GM19468 (cell line): ENCODE data around the gene CST1.
"Not testable (repeated sequence)": the region's sequence is repeated elsewhere in the genome, so short reads cannot be mapped to it uniquely, and the experiment has no call there.

Source experiments
- ATAC-seq: cut with Tn5 transposase; IDR thresholded peaks from one replicate; pipeline ENCODE4 v1.9.1; 2021; ENCODE audit warnings: mild to moderate bottlenecking, moderate library complexity, moderate number of reproducible peaks; ENCODE audit not compliant: unreplicated experiment; ENCODE audit errors: extremely low read depth

The CST1 gene

DNA sequence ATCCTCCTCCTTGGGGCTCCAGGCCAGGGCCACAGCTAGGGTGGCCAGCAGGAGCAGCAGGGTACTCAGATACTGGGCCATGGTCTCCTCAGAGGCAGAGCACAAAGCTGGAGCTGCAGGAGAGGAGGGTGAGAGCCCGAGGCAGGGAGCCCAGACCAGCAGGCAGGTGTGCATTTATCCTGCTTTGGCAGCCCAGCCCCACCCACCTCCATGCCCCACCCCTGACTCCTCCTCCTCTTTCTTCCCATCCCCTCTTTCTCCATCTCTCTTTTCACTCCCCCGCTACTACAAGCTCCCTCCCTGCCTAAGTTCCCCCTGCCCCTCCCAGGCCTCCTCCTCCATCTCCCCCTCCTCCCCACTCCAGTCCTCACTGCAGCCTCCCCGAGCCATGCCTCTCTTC is at the start of gene CST1:
TSS of gene CST1 (minus strand) at position 150 of the 400 bp plus-strand sequence. CDS start at position 81, 69 bp downstream.
- ATAC-seq: not testable (repeated sequence)

- not testable (repeated sequence) for ATAC-seq
Observed at GRCh38 chr20:23799216-23799847, 48.6 kb upstream of the CST1 start.

GRCh38 chr20:23795526-23795925 is 44.8 kb upstream of the CST1 start:
- ATAC-seq: no peak

- ATAC-seq: no peak
Observed at GRCh38 chr20:23794841-23795240, 44.1 kb upstream of the CST1 start.

GRCh38 chr20:23794065-23794464 is 43.3 kb upstream of the CST1 start:
- ATAC-seq: no peak

GRCh38 chr20:23783447-23783846 is 32.7 kb upstream of the CST1 start:
- ATAC-seq: no peak

DNA sequence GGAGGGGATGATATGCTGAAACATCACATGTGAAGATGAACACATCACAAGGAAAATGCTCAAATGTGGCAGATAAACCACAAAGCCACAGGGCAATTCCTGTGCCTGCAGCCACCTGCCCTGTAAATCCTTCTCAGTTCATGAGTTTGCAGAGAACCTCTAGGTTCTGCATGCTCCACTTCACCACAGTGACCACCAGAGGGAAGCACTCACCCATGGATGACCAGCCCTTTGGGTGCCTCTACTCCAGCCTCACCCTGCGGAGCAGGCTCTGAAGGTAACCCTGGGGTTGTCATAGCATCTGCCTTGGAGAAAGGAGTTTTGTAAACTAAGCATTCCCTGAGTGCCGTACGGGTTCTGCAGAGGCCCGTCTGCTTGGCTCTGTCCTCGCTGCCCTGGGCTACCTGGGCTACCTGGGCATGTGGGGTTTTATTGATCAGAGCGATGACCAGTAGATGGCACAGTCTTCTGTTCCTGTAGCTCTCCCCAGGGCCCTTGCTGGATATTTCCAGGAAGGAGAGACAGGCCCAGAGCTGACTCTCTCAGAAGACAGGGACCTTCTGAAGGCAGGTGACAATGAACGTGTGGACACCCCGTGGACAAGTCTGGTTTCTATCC is 31.7 kb upstream of the CST1 start:
- ATAC-seq: no peak

DNA sequence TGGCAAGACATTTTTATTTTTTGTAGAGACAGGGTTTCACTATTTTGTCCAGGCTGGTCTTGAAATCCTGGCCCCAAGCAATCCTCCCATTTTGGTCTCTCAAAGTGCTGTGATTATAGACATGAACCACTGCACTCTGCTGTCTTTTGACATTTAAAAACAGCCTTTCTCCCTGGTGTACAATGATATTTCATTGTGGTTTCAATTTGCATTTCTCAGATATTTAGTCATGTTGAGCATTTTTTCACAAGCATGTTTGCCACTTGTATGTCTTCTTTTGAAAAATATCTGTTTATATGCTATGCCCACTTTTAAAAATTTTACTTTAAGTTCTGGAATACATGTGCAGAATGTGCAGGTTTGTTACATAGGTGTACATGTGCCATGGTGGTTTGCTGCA is 27.9 kb upstream of the CST1 start:
- ATAC-seq: not testable (repeated sequence)

- not testable (repeated sequence) for ATAC-seq
Observed at GRCh38 chr20:23777380-23777779, 26.6 kb upstream of the CST1 start.

DNA sequence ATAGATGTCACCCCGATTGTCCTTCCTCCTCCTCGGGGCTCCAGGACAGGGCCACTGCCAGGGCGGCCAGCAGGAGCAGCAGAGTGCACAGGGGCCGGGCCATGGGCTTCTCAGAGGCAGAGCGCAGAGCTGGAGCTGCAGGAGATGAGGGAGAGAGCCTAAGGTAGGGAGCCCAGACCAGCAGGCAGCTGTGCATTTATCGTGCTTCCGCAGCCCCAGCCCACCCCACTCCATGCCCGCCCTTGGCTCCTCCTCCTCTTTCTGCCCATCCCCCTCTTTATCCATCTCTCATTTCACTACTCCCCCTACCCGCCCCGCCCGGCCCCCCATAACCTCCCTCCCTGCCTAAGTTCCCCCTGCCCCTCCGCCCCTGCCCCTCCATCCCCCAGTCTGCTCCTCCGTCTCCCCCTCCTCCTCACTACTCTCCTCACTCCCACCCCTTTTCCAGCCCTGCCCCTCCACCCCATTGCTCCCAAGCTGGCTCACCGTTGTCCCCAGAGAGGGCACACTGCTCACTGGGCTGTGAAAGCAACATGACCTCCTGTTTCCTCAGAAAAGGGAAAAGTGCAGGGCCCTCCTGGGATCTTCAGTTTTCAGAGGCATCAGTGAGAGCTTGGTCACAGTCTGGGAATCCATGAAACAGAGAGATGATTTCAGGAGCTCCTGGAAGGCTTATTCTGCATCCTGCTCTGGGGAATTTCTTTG is 25.5 kb upstream of the CST1 start:
- no peak for ATAC-seq

DNA sequence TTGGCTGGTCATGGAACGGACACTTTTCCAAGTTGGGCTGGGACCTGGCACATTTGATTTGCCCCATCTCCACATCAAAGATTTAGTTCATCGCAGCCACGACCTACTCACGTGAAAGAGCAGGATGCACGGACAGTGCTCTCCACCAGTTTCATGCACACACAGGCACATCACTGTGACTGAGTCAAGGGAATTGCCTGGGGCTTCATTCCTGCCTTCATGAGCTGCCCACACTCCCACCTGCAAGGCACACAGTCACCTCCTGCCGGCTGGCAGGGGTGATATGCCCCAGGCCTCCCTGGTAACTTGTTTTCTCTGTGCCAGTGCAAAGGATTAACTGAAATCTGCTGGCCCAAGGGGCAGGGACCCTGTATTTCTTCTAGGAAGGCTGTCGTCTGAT is 23.3 kb upstream of the CST1 start:
- ATAC-seq: no peak

GRCh38 chr20:23773579-23773978 is 22.8 kb upstream of the CST1 start:
- ATAC-seq: no peak

GRCh38 chr20:23773127-23773526 is 22.4 kb upstream of the CST1 start:
- no peak for ATAC-seq

GRCh38 chr20:23772074-23772473 is 21.3 kb upstream of the CST1 start:
- ATAC-seq: no peak

DNA sequence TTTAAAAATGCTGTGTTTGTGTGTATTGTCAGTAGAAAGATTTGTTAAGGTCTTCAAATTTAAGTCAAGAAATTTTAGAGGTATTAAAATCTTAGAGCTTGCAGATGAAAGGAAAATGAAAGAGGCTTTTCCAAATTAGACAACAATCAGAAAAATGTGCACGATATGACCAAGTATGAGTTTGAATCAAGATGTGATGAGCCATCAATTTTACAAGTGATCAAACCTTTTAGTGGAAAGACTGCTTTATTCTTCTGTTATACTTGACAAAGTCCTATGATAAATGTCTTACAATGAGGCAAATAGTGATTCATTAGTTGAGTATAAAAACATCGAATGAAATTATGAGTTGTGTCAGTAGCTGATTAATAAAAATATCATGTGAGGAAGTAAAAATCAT is 19.6 kb upstream of the CST1 start:
- ATAC-seq: no peak

DNA sequence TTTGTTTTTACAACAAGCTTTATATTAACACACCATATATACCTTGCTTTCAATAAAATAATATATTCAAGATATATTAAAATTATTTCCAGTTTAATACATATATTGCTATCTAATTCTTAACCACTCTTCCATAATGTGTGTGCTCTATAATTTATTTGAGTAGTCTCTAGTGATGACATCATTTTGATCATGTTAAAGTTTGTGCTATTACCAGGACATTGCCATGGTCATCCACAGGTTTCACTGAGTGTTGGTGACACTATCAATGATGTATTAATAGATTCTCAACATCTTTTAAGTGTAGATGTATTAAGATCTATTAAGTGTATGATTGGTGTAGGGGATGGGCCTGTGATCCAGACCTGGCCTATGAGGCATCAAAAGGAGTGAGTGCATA is 17.8 kb upstream of the CST1 start:
- not testable (repeated sequence) for ATAC-seq

DNA sequence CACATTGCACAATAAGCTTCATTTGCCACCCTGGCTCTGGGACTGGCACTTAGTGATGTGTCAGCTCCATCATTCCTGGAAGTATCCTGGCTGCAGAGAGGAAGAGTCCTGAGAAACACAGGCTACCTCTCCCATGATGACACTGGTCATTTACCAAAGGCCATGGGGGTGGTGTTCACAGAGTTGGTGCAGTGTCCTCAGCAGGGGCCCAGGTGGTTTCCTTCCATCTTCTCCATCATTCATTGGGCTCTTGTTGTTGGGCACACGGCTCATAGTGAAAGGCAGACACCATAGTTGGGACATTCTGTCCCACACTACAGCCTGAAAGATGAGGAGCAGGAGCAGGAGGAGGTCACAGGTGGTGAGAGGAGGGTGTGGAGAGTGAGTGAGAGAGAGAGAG is 15.8 kb upstream of the CST1 start:
- ATAC-seq: no peak

DNA sequence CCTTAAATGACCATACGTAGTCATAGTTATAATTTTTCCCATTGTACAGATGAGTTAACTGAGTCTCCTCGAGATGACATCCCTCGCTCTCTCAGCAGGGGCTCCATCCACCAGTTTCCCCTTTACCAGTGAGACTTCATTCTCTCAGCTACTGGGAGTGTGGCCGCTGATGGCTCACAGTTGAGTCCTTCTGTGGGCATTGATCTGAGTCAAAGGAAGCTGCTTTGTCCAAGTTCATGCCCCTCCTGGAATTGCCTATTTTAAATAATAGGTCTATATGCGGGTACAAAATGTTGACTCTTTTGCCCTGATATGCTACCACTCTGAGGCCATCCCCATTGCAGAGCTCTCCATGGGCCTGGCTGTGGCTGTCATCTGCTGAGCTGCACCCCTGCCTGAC is 14.8 kb upstream of the CST1 start:
- ATAC-seq: no peak

DNA sequence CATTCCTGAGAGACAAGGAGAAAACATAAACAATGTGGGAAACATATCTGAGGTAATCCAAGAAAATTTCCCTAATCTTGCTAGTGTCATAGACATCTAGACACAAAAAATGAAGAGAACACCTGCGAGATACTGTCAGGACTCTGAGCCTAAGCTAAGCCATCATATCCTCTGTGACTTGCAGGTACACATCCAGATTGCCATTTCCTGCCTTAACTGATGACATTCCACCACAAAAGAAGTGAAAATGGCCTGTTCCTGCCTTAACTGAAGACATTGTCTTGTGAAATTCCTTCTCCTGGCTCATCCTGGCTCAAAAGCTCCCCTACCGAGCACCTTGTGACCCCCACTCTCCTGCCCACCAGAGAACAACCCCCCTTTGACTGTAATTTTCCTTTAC is 13.9 kb upstream of the CST1 start:
- ATAC-seq: not testable (repeated sequence)

DNA sequence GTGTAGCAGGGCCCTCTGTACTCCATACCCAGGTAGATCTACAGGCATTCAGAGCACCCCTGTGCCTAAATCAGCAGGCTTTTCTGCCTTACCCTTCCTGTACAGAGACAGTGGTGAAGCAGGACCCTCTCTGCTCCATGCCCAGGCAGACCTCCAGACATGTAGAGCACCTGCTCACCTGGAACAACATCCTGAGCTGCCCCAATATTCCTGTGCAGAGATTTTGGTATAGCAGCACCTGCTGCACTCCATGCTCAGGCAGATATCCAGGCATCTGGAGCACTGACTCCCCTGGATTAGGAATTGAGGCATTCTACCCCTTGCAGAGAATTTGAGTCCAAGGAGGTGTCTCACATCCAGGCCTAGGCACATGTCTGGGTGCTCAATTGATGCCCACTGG is 12.6 kb upstream of the CST1 start:
- no peak for ATAC-seq

DNA sequence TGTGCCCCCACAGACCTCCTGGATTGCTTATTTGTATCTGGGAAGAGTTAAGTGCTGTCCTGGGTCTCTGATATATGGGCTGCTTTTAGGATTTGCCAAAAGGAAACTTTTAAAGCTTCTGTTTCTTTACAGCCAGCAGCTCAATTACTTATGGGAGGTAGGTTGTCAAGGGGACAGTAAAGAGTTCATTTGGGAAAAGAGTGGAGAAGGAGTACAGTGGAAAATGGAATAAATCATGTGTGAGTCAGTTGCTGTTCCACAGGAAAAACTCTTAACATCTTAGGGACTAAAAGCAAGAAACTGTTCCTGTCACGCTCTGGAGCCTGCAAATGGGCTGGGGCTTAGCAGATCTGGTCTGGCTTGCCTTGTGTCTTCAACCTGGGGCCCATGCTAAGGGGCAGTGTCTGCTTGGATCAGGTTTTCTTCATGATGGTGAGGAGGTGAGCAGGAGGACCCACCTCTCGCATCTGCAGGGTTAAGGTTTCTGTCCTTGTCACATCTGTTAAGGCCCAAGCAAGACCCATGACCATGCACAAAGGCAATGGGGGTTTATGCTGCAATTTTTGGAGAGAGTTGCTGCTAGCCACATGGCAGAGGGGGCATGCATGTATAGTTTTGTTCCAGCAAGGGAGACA is 8.7 kb upstream of the CST1 start:
- no peak for ATAC-seq
